Activated CD8-positive, alpha-beta memory T cell treated with anti-CD3 and anti-CD28 coated beads, Interleukin-2, amount 50 U/mL, for 1 hour (primary cell): ENCODE data around the gene FAIM.
"Not testable (repeated sequence)": the region's sequence is repeated elsewhere in the genome, so short reads cannot be mapped to it uniquely, and the experiment has no call there.

ENCODE experiments used
- DNase-seq: peaks from one replicate; pipeline ENCODE4 v3.0.0-alpha.2; 2020; ENCODE audit errors: extremely low read depth

FAIM gene

DNA sequence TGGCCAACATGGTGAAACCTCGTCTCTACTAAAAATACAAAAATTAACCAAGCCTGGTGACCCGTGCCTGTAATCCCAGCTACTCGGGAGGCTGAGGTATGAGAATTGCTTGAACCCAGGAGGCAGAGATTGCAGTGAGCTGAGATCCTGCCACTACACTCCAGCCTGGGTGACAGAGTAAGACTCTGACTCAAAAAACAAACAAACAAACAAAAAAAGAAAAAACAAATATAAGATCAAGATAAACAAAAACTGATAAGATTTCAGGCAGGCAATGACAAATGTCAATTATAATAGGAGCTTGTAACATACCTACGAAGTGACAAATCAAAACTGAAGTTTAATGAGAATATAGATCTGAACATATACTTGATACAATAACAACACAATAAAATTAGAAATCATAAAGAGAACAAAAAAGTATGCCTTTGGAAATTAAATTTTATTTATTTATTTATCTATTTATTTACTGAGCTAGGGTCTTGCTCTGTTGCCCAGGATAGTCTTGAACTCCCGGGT, 70.4 kb downstream of the FAIM start:
- DNase-seq = no peak

DNA sequence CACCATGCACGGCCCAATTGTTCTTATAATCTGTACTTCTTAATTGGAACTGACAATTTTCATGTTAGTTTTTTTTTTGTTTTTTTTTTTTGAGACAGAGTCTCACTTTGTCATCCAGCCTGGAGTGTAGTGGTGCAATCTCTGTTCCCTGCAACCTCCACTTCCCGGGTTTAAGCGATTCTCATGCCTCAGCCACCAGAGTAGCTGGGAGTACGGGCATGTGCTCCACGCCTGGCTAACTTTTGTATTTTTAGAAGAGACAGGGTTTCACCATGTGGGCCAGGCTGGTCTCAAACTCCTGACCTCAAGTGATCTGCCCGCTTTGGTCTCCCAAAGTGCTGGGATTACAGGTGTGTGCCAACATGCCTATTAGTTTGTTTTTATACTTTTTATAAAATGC, 72.4 kb downstream of the FAIM start:
- not testable (repeated sequence) for DNase-seq

DNA sequence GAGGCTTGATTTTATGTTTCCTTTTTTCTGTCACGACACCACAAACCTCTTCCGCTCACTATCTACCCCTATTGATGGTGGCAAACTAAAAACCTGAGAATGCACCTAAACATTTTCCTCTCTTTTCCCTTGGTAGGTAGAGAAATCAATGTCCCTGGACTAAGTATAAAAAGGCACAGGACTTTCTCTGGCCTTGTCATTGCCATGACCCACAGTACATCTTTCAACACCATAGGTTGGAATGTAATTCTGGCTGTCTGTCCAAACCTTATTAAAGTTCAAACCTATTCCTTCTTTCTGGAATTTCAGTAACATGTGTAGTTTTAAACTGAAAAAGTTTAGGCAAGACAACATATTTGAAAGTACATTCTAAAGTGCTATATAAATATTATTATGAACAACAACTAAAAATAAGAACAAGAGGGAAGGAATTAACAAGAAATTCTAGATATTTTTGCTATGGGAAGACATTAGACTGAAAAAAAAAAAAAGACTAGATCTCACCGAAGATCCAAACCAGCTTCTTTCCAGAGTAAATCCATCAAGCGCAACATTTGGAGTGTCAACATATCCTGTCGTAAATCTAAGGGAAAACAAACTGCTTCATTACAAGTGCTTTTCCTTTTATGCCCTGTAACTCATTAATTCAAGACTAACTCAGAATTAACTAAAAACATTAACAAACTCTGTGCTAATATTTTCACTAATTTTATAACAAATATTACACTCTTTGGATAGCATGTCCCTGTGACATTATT, 73.1 kb downstream of the FAIM start:
- no peak for DNase-seq

DNA sequence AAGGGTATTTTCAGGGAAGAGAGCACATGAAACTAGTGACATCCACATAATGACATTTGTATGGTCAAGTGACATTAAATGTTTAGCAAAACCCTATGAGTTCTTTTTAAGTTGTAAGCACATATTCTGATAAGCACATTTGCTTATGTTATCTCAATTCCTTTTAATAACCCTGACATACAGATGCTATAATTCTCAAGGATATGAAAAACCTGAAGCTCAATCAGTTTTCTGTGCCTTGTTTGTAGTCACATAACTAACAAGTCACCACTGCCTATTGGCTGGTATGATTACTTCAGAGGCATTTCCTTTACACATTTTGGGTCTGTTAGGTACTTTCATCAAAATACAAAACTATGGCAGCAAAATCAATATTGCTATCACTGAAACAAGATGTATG, 74.1 kb downstream of the FAIM start:
- no peak for DNase-seq
